Dermis blood vessel endothelial cell (primary cell): ENCODE measurements around the gene RIOK1. TPM values are rescaled to one million over a fixed set of nuclear protein-coding genes. Genes with fewer than 3 reads are reported as not detected.
"Not testable (repeated sequence)": the region's sequence is repeated elsewhere in the genome, so short reads cannot be mapped to it uniquely, and the experiment has no call there.

Source experiments
- DNase-seq: peaks from one replicate; pipeline ENCODE4 v3.0.0; 2010
- total RNA-seq: library from RNA; depleted of rRNA; stranded (reverse); fragments of >200 nt; gene quantifications from 2 replicates; pipeline ENCODE4 v1.2.3, GENCODE V29; 2014

The RIOK1 gene
- total RNA-seq, 1 donor from 2014 or later: 19.9 TPM

- no peak for DNase-seq
These were observed 52.9 kb downstream of the RIOK1 start for GRCh38 chr6:7442467-7442866.

GRCh38 chr6:7445101-7445500 is 55.5 kb downstream of the RIOK1 start:
- no peak for DNase-seq

GRCh38 chr6:7445885-7446461 is 56.4 kb downstream of the RIOK1 start:
- DNase-seq: no peak

- no peak for DNase-seq
These were observed 57.2 kb downstream of the RIOK1 start for GRCh38 chr6:7446619-7447325.

- DNase-seq: no peak
These were observed 58.6 kb downstream of the RIOK1 start for GRCh38 chr6:7448232-7448631.

- DNase-seq: no peak
These were observed 59.4 kb downstream of the RIOK1 start for GRCh38 chr6:7449018-7449417.

GRCh38 chr6:7451326-7451725 is 61.7 kb downstream of the RIOK1 start:
- no peak for DNase-seq

GRCh38 chr6:7452898-7453297 is 63.3 kb downstream of the RIOK1 start:
- no peak for DNase-seq

GRCh38 chr6:7454696-7455358 is 65.2 kb downstream of the RIOK1 start:
- DNase-seq: no peak

- not testable (repeated sequence) for DNase-seq
These were observed 66.7 kb downstream of the RIOK1 start for GRCh38 chr6:7456302-7456701.

- DNase-seq: no peak
These were observed 71.8 kb downstream of the RIOK1 start for GRCh38 chr6:7461416-7461815.

- no peak for DNase-seq
These were observed 74.2 kb downstream of the RIOK1 start for GRCh38 chr6:7463785-7464184.

- no peak for DNase-seq
These were observed 77.6 kb downstream of the RIOK1 start for GRCh38 chr6:7467007-7467897.

Other genes starting within 250 kb of the RIOK1 start
- 83.4 and 155 TPM in 2 replicates for gene SSR1, start 76.6 kb upstream of the RIOK1 start, total RNA-seq
- gene CAGE1, start 66 bp upstream of the RIOK1 start, total RNA-seq: under 0.01 TPM in 1 of 2 replicates, not detected in the other
- gene DSP, start 151.9 kb downstream of the RIOK1 start, total RNA-seq: 53.1 and 95.4 TPM in 2 replicates
- gene SNRNP48, start 200.4 kb downstream of the RIOK1 start, total RNA-seq: 14.3 and 18.5 TPM in 2 replicates